ENCODE data around the gene LSAMP.

The LSAMP gene

DNA sequence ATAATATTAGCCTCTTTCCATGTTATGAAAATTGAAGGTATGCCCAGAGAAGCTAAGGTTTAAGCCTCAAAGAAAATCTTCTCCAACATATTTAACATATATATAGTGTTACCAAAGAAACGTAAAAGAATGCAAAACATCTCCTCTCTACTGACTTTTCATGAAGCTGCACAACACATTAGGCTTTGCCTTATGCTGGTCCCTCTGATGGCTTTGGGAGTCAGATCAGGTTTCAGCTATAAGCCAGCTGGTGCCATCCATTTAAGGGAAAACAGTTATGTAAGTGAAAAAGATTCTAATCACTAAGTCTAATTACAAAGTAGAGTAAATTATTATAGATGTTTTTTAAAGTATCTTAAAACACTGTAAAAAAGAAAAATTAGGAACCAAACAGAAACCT is 410.5 kb downstream of the LSAMP start:
- no peak overlapping the region for H3K4me3 ChIP-seq (ENCODE audit: control insufficient read depth, low read depth, low read length)
- TF ChIP-seq, protein P1, sequence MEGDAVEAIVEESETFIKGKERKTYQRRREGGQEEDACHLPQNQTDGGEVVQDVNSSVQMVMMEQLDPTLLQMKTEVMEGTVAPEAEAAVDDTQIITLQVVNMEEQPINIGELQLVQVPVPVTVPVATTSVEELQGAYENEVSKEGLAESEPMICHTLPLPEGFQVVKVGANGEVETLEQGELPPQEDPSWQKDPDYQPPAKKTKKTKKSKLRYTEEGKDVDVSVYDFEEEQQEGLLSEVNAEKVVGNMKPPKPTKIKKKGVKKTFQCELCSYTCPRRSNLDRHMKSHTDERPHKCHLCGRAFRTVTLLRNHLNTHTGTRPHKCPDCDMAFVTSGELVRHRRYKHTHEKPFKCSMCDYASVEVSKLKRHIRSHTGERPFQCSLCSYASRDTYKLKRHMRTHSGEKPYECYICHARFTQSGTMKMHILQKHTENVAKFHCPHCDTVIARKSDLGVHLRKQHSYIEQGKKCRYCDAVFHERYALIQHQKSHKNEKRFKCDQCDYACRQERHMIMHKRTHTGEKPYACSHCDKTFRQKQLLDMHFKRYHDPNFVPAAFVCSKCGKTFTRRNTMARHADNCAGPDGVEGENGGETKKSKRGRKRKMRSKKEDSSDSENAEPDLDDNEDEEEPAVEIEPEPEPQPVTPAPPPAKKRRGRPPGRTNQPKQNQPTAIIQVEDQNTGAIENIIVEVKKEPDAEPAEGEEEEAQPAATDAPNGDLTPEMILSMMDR (IDR thresholded peaks at IDR 0.05; ENCODE audit: control insufficient read depth, insufficient read depth, low read depth, low read length, missing control alignments), result no peak
- no peak for DNase-seq (ENCODE audit: low read depth)

GRCh38 chr3:116034086-116034485 is 411.2 kb downstream of the LSAMP start:
- TF ChIP-seq, protein P1 (IDR thresholded peaks at IDR 0.05; ENCODE audit: control insufficient read depth, insufficient read depth, low read depth, low read length, missing control alignments), result no peak
- no peak overlapping the region for H3K4me3 ChIP-seq (ENCODE audit: control insufficient read depth, low read depth, low read length)
- DNase-seq (ENCODE audit: low read depth), result no peak

GRCh38 chr3:116033516-116033915 is 411.8 kb downstream of the LSAMP start:
- DNase-seq (ENCODE audit: low read depth), result no peak
- TF ChIP-seq, protein P1 (IDR thresholded peaks at IDR 0.05; ENCODE audit: control insufficient read depth, insufficient read depth, low read depth, low read length, missing control alignments), result no peak
- H3K4me3 ChIP-seq (ENCODE audit: control insufficient read depth, low read depth, low read length), result no peak overlapping the region

- no peak for DNase-seq (ENCODE audit: low read depth)
- TF ChIP-seq, protein P1 (IDR thresholded peaks at IDR 0.05; ENCODE audit: control insufficient read depth, insufficient read depth, low read depth, low read length, missing control alignments), result no peak
- H3K4me3 ChIP-seq (ENCODE audit: control insufficient read depth, low read depth, low read length), result no peak overlapping the region
Observed at GRCh38 chr3:116032176-116032575, 413.1 kb downstream of the LSAMP start.

DNA sequence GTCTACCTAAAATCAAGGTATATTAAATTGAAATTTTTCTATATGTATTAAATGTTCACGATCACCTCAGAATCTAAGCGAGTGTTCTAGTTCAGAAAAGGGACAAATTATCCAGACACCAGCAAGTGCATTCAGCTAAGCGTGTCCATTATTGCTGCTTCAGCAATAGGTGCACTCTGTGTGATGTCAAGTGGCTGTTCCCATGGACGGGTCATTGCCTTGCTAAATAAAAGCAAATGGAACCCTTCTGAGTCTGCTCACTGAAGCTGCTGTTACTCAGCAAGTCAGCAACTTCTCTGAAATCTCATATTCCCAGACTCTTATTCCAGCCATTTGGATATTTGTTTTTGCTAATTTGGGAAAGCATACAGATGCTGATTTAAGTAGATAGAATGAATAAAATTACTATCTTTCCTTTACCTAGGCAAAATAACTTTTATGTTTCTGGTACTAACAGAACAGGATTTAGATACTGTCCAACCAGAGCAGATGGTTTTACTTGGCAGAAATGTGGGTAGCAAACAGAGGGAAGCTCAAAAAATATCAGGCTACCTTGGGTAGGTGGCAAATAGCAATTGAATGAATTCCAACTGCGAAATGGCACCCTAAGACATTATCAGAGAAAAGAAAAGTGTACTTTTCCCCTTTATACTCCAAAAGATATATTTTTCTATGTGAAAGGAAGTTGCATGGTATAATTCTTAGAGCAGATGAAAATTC is 415.0 kb downstream of the LSAMP start:
- TF ChIP-seq, protein P1 (IDR thresholded peaks at IDR 0.05; ENCODE audit: control insufficient read depth, insufficient read depth, low read depth, low read length, missing control alignments), result no peak
- H3K4me3 ChIP-seq (ENCODE audit: control insufficient read depth, low read depth, low read length), result no peak overlapping the region
- DNase-seq (ENCODE audit: low read depth), result no peak

DNA sequence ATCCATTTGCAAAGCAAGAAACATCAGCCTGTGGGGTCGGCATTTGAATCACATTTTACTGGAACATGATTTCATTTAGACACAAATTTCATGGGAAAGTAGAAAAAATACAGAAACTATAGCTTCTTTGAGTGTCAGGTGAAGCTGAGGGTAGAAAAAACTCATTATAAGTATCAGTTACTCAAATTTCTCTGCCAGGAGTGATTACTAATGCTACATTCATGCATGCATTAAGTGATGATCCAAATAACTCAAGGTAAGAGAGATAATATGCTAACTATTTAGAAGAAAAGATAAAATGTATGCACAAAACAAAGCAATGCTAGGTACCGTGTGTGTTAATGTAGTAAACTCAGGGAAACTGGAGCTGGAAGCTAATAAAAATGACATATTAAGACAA is 416.0 kb downstream of the LSAMP start:
- DNase-seq (ENCODE audit: low read depth), result no peak
- H3K4me3 ChIP-seq (ENCODE audit: control insufficient read depth, low read depth, low read length), result no peak overlapping the region
- TF ChIP-seq, protein P1 (IDR thresholded peaks at IDR 0.05; ENCODE audit: control insufficient read depth, insufficient read depth, low read depth, low read length, missing control alignments), result no peak
